ENCODE results near the gene CCRL2.

Gene CCRL2

GRCh38 chr3:46406788-46407611, at the start of gene CCRL2, which contains the start of gene CCR5AS:
CCRL2 (plus strand) TSS chr3:46407259; CDS start chr3:46408080, 821 bp downstream.
CCR5AS (minus strand) TSS chr3:46407066.
- no peak for DNase-seq (ENCODE audit: extremely low read depth, low read depth)
- no peak for TF ChIP-seq CTCF (IDR thresholded peaks at IDR 0.05; ENCODE audit: low read depth, low read length)

- no peak for DNase-seq (ENCODE audit: extremely low read depth, low read depth)
- TF ChIP-seq CTCF (IDR thresholded peaks at IDR 0.05; ENCODE audit: low read depth, low read length), result no peak
Observed at GRCh38 chr3:46358466-46358865, 48.6 kb upstream of the CCRL2 start.

GRCh38 chr3:46359733-46360493, 47.1 kb upstream of the CCRL2 start:
- peak; percentile 15 for DNase-seq (ENCODE audit: extremely low read depth, low read depth)
- TF ChIP-seq CTCF (IDR thresholded peaks at IDR 0.05; ENCODE audit: low read depth, low read length), result no peak

- TF ChIP-seq CTCF (IDR thresholded peaks at IDR 0.05; ENCODE audit: low read depth, low read length), result no peak
- no peak for DNase-seq (ENCODE audit: extremely low read depth, low read depth)
Observed at GRCh38 chr3:46360907-46361306, 46.2 kb upstream of the CCRL2 start.

- no peak for TF ChIP-seq CTCF (IDR thresholded peaks at IDR 0.05; ENCODE audit: low read depth, low read length)
- no peak for DNase-seq (ENCODE audit: extremely low read depth, low read depth)
Observed at GRCh38 chr3:46361408-46362283, 45.4 kb upstream of the CCRL2 start.

GRCh38 chr3:46365041-46365440, 42.0 kb upstream of the CCRL2 start:
- no peak for TF ChIP-seq CTCF (IDR thresholded peaks at IDR 0.05; ENCODE audit: low read depth, low read length)
- no peak for DNase-seq (ENCODE audit: extremely low read depth, low read depth)
